ENCODE results near the gene PFN3. TPM values are rescaled to one million over a fixed set of nuclear protein-coding genes. Genes with fewer than 3 reads are reported as not detected.

PFN3 gene
- total and polyA plus RNA-seq, 2 of the 13 experiments (the other 11 are each of a cell fraction or from before 2014, with no cell fraction given), result not detected

DNA sequence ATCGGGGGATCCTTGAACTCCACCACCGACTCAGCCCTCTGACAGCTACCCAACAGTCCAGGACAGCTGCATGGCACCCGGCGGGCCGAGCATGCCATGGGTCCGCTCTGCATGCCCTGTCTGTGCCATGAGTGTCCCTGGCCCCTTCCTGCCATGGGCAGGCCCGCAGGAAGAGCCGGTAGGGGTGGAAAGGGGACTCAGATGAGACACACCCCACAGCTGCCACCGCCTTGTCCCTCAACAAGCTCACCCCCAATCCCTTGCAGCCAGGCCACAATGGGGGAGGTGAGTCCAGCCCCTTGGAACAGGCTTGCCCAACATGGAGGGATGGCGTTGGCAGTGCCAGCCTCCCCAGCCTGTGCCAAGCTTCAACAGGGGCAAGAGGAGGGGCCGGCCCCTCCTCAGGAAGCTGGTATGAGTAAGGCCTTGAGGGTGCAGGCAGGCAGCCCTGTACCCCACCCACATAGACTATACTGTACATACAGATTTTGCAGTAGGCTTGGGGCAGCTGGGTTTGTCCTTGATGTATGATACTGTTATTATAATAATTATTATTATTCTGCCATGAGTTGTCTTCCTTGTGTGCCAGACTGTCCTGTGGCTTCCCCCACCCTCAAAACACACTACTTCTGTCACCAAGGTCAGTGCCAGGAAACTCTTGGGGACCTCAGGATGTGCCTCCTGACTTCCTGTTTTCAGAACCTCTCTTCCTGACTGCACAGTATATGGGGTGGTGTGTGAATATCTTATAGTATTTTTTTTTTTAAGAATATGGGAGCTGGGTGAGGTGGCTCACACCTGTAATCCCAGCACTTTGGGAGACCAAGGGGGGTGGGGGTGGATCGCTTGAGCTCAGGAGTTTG is 28.2 kb downstream of the PFN3 start:
- H4K20me1 ChIP-seq (ENCODE audit: insufficient read depth, low read length), result no peaks in the 10 kb centered on the region
- ChIA-PET POLR2A (interaction anchor here (1.3 to 4.7 kb wide), 6 partner anchors 11 to 83 kb away, joined by 5 to 84 read pairs (median 16); partner anchors contain the start of genes F12, LMAN2 and SLC34A1), CTCF (ENCODE audit: low intra/inter-chr PET ratio, low total read pairs) (interaction anchor here (2.0 kb wide), 1 partner anchor 18 kb away, joined by 19 read pairs; no protein-coding TSS in a partner anchor)
- H3K27me3 ChIP-seq (ENCODE audit: control insufficient read depth in 1 of 2, insufficient read depth in 2 of 2, low read length in 2 of 2), result no peaks in the 10 kb centered on the region; a peak in 1 of 5 replicates
- WGBS (ENCODE audit: low lambda C conversion rate), result 100% methylated on average over 2 of the region's 12 CpGs
- 0 out of 5 replicates have a peak, but pooled peaks cover 0 to 4% of the 10 kb centered on the region in 2 experiments for H3K36me3 ChIP-seq (replicated peaks in 1 of 2; ENCODE audit: control insufficient read depth in 1 of 2, insufficient read depth in 2 of 2, low read length in 2 of 2)
- BruUV-seq (replicated peaks), result no TSS peak
- peak overlapping the region; percentile 92 for H3K9ac ChIP-seq (ENCODE audit: insufficient read depth, low read depth, low read length)
- ATAC-seq, result no peak
- H3K4me3 ChIP-seq (replicated peaks in 1 of 3; ENCODE audit: insufficient read depth in 1 of 3, low read depth in 2 of 3, low read length in 3 of 3), result peak overlapping the region in 2 of 3 experiments; percentile 74 to 92; a peak in 4 of 6 replicates
- no peak for DNase-seq (ENCODE audit: low spot score)
- intact Hi-C loops (cut with micrococcal nuclease; ENCODE audit: unreplicated experiment), result no loop called here
- peak overlapping the region; percentile 100 for H3K4me2 ChIP-seq (ENCODE audit: low read depth, low read length)
- TF ChIP-seq SAP130 (CRISPR knock-in tag; IDR thresholded peaks at IDR 0.05; ENCODE audit: low read depth) (no peak), RBFOX2 (IDR thresholded peaks at IDR 0.05; ENCODE audit: low read depth, low read length) (peak; percentile 39; the same call in 1 of the 2 replicates), GABPA (IDR thresholded peaks at IDR 0.05; ENCODE audit: low read depth, low read length) (no peak), GABPA (CRISPR knock-in tag; IDR thresholded peaks at IDR 0.05; ENCODE audit: low read depth) (peak; percentile 47; the same call in 1 of the 2 replicates), AGO2 (optimal IDR thresholded peaks at IDR 0.05; ENCODE audit: low read depth, low read length) (peak; percentile 61), ZNF33A (CRISPR knock-in tag; IDR thresholded peaks at IDR 0.05; ENCODE audit: borderline replicate concordance) (no peak), FOXA1 (IDR thresholded peaks at IDR 0.05) (no peak), FOXA1 (CRISPR knock-in tag; IDR thresholded peaks at IDR 0.05) (no peak), HNRNPL (IDR thresholded peaks at IDR 0.05; ENCODE audit: low read depth, low read length) (peak; percentile 82)
- H2AFZ ChIP-seq (ENCODE audit: low read length), result no peak overlapping the region
- H3K9me3 ChIP-seq (ENCODE audit: low read length), result no peaks in the 10 kb centered on the region
- in situ Hi-C loops (cut with HindIII; ENCODE audit: extremely low pct_ligation_motif_present, low pct_unique_long_range_greater_than_20kb), result loop anchor here (25.0 kb wide), 1 partner anchor 835 kb away; the partner anchor contains the start of genes CDHR2 and RNF44
- peaks cover 8% of the 10 kb centered on the region for H3K79me2 ChIP-seq (ENCODE audit: insufficient read depth, low read length)
- H3K27ac ChIP-seq (ENCODE audit: extremely low read length, insufficient read depth, low read length), result no peak overlapping the region
- peaks cover 74% of the 10 kb centered on the region for H3K4me1 ChIP-seq (ENCODE audit: insufficient read depth, low read length)
- FAIRE-seq, result no peak

Measured in HepG2 (cell line).